Astrocyte of the cerebellum (primary cell): ENCODE data around the gene MEF2A.

Source experiments
- DNase-seq: peaks from one replicate; pipeline ENCODE4 v3.0.0-alpha.2; 2011; ENCODE audit warnings: low read depth
- H3K4me3 ChIP-seq: 2 replicates; pipeline ENCODE4 v1.5.1; 2011; ENCODE audit warnings: mild to moderate bottlenecking, low read depth, low read length, moderate library complexity
- CTCF ChIP-seq: IDR thresholded peaks from 2 replicates; pipeline ENCODE4 v1.5.1; 2012; ENCODE audit warnings: low read length, low read depth, moderate library complexity, mild to moderate bottlenecking; ENCODE audit errors: missing control alignments
- in situ Hi-C: cut with HindIII; loops from 2 replicates; pipeline ENCODE4 v1.10.0; 2017; ENCODE audit warnings: low sequenced_read_pairs

MEF2A gene

DNA sequence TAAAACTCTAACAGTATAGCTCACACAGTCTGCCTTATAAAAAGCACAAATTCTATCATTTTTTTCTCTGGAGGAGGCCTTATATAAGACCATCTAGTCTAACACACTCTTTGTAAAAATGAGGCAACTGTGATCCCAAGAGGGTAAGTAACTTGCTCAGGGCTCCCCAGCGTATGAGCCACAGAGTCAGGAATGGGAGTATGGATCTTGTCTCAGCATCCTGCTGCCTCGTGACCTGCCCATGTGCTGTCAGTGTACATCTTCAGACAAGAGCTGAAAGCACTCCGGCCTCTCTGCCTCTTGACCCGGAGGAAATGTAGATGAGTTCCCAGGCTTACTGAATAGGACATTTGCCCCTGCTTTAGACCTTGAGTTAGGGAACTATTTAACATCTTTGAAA is 28.4 kb upstream of the MEF2A start:
- in situ Hi-C loops: no loop called here
- no peak for DNase-seq
- H3K4me3 ChIP-seq: no peak overlapping the region
- no peak for TF ChIP-seq CTCF

DNA sequence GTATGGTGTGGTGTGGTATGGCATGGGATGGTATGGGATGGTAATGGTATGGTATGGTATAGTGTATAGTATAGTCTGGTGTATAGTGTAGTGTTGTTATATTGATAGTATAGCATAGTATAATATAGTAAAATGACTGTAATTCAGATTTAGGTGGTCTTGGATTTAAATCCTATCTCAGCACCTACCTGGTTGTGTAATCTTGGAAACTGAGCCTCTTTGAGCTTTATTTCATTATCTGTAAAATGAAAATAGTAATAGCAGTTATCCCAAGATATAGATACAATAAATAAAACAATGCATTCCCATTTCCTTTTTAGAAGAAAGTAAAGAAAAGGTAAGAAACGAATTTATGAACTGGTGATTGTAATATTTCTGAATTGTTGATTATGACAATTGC is 27.5 kb upstream of the MEF2A start:
- TF ChIP-seq CTCF: no peak
- in situ Hi-C loops: no loop called here
- DNase-seq: no peak
- no peak overlapping the region for H3K4me3 ChIP-seq

DNA sequence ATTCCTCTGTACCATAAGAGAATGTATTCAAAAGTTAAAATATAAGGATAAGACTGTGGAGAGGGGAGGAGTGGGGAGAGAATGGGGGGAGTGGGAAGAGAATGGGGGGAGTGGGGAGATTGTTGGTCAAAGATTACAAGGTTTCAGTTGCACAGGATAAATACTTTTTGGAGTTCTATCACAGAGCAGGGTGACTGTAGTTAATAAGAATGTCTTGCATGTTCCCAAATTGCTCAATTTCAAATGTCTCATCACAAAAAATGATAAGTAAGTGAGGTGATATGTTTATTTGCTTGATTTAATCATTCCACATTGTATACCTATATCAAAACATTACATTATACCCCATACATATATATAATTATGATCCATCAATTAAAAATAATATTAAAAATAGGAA is 23.0 kb upstream of the MEF2A start:
- DNase-seq: no peak
- H3K4me3 ChIP-seq: no peak overlapping the region
- in situ Hi-C loops: no loop called here
- TF ChIP-seq CTCF: no peak

GRCh38 chr15:99545605-99546004 is 20.2 kb upstream of the MEF2A start:
- DNase-seq: no peak
- in situ Hi-C loops: loop anchor here (5.0 kb wide), 1 partner anchor 57 kb away; no protein-coding TSS in a partner anchor
- TF ChIP-seq CTCF: no peak
- H3K4me3 ChIP-seq: no peak overlapping the region

DNA sequence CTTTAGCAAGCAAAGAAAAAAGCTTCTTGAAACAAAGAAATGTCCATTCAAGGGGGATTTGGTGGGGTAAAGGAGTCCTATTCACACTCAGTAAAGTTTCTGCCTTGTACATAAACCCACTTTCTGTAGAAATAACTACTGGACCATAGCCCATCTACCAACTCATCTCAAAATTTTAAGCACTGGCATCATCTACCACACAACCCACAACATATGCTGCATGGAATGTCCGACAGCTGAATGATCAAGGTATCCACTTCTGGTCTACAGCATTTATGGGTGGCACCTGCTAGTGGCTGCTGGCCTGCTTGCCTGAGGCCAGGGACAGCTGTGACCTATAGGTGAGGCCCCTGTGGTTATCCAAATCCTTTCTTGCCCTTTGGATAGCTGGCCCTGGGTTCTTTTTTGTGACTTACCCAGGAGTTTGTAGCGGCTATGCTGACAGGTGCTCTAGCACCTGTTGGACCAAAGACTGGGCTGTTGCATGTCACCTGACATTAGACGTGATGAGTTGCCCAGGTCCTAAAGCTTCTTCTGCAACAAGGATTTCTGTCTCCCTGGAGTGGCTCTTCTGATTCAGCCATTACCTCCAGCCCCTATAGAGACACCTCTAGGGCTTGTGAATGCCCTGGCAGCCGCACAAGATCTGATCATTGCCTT is 19.2 kb upstream of the MEF2A start:
- in situ Hi-C loops: loop anchor here (5.0 kb wide), 1 partner anchor 56 kb away; no protein-coding TSS in a partner anchor
- no peak for TF ChIP-seq CTCF
- no peak overlapping the region for H3K4me3 ChIP-seq
- DNase-seq: no peak

DNA sequence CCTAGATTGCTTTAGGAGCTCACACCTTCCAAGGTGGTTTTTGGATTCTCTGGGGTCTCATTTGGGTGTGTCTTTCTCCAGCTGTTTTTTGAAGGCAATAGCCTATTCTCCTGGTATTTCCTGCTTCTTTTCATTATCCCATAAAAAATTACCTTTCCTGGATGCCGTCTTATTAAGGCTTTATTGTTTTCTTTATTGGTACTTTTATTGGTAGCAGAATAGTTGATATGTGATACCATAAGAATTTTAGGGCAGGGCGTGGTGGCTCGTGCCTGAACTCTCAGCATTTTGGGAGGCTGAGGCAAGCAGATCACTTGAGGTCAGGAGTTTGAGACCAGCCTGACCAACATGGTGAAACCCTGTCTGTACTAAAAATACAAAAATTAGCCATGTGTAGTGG is 18.3 kb upstream of the MEF2A start:
- TF ChIP-seq CTCF: no peak
- in situ Hi-C loops: loop anchor here (5.0 kb wide), 1 partner anchor 55 kb away; no protein-coding TSS in a partner anchor
- no peak for DNase-seq
- H3K4me3 ChIP-seq: no peak overlapping the region

DNA sequence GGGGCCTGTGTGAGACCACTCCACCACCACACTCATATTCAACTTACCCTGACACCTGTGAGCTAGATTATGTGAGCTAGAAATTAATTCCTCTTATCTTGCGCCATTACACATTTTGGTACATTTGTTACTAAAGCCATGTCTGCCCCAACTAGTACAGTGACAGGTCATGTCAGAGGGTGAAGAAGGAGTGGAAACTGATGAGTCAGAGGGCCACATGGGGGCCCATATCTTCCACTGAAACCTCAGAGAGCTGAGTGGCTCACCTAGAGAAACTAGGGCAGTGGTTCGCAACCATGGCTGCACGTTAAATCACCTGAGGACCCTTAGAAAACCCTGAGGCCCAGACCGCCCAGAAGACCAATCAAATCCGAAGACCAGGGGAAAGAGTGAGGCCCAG is 15.7 kb upstream of the MEF2A start:
- no peak overlapping the region for H3K4me3 ChIP-seq
- no peak for DNase-seq
- in situ Hi-C loops: no loop called here
- no peak for TF ChIP-seq CTCF
